Left ventricle myocardium inferior (tissue), 1 donor: ENCODE data around the gene FAM174C. TPM values are rescaled to one million over a fixed set of nuclear protein-coding genes. Genes with fewer than 3 reads are reported as not detected.
A peak's percentile ranks its signal among the peaks of the same experiment; 100 is the strongest.

Source experiments
- DNase-seq: peaks from one replicate; pipeline ENCODE4 v3.0.0-alpha.2; 2020
- H3K27ac ChIP-seq: fragments of 200-600 bp; replicated peaks from 2 replicates; pipeline ENCODE4 v1.8.0; 2021
- H3K27me3 ChIP-seq: fragments of 200-600 bp; 2 replicates; pipeline ENCODE4 v1.8.0; 2021; ENCODE audit warnings: low read depth
- H3K36me3 ChIP-seq: fragments of 200-600 bp; 2 replicates; pipeline ENCODE4 v1.8.0; 2021
- H3K4me1 ChIP-seq: fragments of 200-600 bp; 2 replicates; pipeline ENCODE4 v1.8.0; 2021
- H3K4me3 ChIP-seq: fragments of 200-600 bp; 2 replicates; pipeline ENCODE4 v1.8.0; 2021; ENCODE audit warnings: mild to moderate bottlenecking, moderate library complexity
- H3K9me3 ChIP-seq: fragments of 200-600 bp; replicated peaks from 2 replicates; pipeline ENCODE4 v1.8.0; 2021
- intact Hi-C: fragments of 100-400 bp; cut with micrococcal nuclease; formaldehyde crosslinking; loops from one replicate; pipeline ENCODE4 v1.11.0; 2022
- total RNA-seq: library from RNA; stranded (reverse); fragmentation: NEBNext Ultra II Directional; extraction: Animal tissue kit (Norgen Biotek cat#: 25700); gene quantifications from one replicate; pipeline ENCODE4 v1.2.1, GENCODE V29; 2021
- TF ChIP-seq, protein P1 (sequence below): fragments of 200-600 bp; IDR thresholded peaks from 2 replicates; pipeline ENCODE4 v1.8.0; 2021; ENCODE audit warnings: antibody characterized with exemption, mild to moderate bottlenecking, borderline replicate concordance
- donor health status: DM: no; HTN: yes; CAD: no; lungs with severe emphysema.

Gene FAM174C
- total RNA-seq, 1 donor from 2014 or later, result 12.4 TPM

DNA sequence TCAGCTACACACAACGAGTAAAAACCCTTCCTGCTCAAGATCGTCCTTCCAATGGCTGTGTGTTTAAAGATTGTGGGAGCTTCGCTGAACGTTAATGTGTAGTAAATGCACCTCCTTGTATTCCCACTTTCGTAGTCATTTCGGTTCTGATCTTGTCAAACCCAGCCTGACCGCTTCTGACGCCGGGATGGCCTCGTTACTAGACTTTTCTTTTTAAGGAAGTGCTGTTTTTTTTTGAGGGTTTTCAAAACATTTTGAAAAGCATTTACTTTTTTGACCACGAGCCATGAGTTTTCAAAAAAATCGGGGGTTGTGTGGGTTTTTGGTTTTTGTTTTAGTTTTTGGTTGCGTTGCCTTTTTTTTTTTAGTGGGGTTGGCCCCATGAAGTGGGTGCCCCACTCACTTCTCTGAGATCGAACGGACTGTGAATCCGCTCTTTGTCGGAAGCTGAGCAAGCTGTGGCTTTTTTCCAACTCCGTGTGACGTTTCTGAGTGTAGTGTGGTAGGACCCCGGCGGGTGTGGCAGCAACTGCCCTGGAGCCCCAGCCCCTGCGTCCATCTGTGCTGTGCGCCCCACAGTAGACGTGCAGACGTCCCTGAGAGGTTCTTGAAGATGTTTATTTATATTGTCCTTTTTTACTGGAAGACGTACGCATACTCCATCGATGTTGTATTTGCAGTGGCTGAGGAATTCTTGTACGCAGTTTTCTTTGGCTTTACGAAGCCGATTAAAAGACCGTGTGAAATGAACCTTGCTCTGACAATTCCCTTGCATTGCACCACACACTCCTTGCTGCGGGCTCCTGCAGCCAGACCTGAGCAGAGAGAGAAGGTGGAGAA, 2.7 kb upstream of the FAM174C start:
- peaks cover 50% of the 10 kb centered on the region for H3K36me3 ChIP-seq
- TF ChIP-seq, protein P1, sequence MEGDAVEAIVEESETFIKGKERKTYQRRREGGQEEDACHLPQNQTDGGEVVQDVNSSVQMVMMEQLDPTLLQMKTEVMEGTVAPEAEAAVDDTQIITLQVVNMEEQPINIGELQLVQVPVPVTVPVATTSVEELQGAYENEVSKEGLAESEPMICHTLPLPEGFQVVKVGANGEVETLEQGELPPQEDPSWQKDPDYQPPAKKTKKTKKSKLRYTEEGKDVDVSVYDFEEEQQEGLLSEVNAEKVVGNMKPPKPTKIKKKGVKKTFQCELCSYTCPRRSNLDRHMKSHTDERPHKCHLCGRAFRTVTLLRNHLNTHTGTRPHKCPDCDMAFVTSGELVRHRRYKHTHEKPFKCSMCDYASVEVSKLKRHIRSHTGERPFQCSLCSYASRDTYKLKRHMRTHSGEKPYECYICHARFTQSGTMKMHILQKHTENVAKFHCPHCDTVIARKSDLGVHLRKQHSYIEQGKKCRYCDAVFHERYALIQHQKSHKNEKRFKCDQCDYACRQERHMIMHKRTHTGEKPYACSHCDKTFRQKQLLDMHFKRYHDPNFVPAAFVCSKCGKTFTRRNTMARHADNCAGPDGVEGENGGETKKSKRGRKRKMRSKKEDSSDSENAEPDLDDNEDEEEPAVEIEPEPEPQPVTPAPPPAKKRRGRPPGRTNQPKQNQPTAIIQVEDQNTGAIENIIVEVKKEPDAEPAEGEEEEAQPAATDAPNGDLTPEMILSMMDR, result no peak
- intact Hi-C loops, result no loop called here
- H3K27me3 ChIP-seq, result no peaks in the 10 kb centered on the region
- DNase-seq, result no peak
- peak overlapping the region; percentile 86 for H3K4me3 ChIP-seq
- H3K27ac ChIP-seq, result peak overlapping the region; percentile 100
- H3K4me1 ChIP-seq, result peaks cover 86% of the 10 kb centered on the region
- H3K9me3 ChIP-seq, result no peaks in the 10 kb centered on the region

DNA sequence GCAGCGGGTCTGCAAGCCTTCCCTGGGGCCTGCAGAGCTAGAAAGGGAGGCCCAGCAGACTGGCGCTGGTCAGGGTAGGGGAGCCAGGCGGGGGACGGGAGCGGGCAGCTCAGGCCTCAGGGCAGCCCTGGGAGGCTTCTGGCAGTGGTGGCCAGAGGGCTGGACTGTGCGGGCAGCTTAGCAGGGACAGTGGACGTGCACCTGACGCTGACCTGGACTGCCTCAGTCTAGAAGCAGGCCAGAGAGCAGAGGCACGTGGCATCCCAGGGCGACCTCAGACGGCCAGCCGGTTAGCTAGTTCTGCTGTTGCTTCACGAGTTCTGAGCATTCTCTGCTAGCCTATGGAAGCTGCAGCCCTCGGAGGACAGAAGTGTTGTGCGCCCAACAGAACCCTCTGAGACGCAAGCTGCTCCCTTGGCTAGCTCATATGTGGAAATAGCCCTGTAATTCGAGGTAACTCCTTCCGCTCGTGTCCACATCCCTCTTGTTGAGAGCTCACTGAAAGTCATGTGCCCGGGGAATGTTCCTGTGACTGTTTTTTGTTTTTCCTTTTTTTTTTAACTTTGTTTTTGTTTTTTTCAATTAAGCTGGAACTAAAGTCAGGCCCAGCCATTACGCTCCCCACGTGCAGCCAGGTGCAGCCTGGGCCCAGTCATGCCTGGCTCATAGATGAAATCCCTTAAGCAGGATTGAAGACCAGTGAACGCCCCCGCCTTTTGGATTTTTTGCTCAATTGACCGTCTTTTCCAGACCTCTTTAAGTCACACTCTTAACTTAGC, 1.9 kb upstream of the FAM174C start:
- Histone ChIP-seq H3K27me3 (no peaks in the 10 kb centered on the region), H3K4me1 (peaks cover 77% of the 10 kb centered on the region), H3K9me3 (no peaks in the 10 kb centered on the region), H3K36me3 (peaks cover 50% of the 10 kb centered on the region), H3K27ac (peak overlapping the region; percentile 100), H3K4me3 (peak overlapping the region; percentile 86)
- intact Hi-C loops, result no loop called here
- TF ChIP-seq, protein P1, result no peak
- no peak for DNase-seq

DNA sequence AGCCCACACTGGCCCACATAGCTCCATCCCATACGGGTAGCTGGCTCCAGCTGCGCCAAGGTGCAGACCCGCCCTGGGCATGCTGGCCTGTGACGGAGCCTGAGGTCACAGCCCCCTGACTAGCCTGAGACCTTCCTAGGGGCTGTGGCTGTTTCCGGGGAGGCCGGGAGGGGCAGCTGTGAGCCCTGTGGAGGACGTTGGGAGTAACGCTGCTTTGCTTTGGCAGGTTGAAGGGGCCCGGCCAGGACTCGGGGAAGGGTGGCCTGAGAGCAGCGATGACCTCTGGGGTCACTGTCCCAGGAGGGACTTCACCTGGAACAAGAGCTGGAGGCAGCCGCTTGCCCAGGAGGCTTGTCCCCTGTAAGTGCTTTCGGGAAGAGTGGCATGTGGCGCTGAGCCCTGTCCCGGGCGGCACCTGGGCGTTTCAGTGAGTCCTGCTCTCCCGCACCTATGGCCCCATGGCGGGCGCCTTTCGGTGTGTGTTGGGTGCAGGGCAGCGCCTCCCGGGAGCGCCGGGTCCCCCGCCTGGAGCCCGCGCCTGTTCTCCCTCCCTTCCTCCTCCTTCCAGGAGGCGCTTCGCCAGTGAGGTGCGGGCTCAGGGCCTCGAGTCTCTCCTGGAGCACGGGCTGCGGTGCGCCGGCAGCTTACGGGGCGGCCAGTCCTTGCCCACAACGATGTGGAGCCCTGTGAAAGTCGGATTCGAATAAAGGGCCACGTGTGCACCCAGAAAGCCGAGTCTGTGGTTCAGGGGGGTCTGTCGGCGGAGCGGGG, 1.1 kb upstream of the FAM174C start:
- Histone ChIP-seq H3K9me3 (no peaks in the 10 kb centered on the region), H3K4me1 (peaks cover 73% of the 10 kb centered on the region), H3K4me3 (peak overlapping the region; percentile 86), H3K27ac (peak overlapping the region; percentile 100), H3K27me3 (no peaks in the 10 kb centered on the region), H3K36me3 (peaks cover 57% of the 10 kb centered on the region)
- TF ChIP-seq, protein P1, result no peak
- intact Hi-C loops, result no loop called here
- DNase-seq, result no peak

DNA sequence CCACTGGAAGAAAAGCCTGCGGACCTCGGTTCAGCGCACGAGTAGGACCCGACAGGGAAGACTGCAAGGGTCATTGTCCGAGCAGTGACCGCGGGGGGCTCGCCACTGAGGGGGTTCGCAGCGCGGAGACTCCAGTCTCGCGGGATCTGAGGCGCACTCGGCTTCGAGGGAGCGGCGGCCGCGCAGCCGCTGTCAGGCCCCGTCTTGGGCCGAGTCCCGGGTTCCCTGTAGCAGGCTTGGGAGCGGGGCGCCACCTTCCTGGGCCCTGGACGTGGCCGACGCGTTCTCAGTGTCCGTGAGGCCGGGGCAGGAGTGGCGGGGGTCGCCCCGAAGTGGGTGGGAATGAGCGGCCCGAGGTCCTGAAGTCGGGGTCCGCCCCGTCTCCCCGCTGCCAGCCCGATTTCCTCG, 474 bp upstream of the FAM174C start:
- H3K4me1 ChIP-seq, result peaks cover 75% of the 10 kb centered on the region
- no peaks in the 10 kb centered on the region for H3K27me3 ChIP-seq
- H3K9me3 ChIP-seq, result no peaks in the 10 kb centered on the region
- H3K4me3 ChIP-seq, result peak overlapping the region; percentile 86
- peak overlapping the region; percentile 100 for H3K27ac ChIP-seq
- TF ChIP-seq, protein P1, result no peak
- peaks cover 59% of the 10 kb centered on the region for H3K36me3 ChIP-seq
- DNase-seq, result no peak
- intact Hi-C loops, result no loop called here

DNA sequence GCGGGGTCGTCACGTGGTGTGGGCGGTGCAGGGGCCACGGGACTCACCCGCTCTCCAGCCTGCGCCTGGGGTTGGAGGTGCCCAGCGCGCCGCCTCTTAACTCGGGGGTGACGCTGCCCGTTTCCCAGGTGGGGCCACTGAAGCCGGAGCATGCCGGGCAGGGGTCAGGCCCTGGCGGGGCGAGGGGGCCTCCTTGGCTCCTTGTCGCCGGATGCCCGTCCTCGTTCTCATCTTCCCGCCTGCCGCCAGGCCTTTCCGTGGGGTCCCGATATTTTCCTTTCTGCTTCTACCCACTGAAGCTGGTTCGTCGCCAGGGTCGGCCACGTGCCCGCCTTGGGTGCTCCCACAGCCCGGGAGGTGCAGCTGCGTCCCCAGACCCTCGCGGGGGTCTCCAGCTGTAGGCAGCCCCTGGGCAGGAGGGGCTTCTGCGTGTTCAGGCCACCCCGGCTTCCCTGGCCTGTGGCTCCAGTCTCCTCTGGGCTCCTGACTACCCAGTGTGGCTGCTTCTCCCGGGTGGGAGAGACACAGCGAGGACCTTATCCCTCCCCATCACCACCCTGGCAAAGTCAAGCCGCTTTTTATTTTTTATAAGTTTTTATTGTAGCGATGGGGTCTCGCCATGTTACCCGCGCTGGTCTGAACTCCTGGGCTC, 772 bp downstream of the FAM174C start:
- Histone ChIP-seq H3K27ac (peak overlapping the region; percentile 100), H3K9me3 (no peaks in the 10 kb centered on the region), H3K27me3 (no peaks in the 10 kb centered on the region), H3K4me1 (peaks cover 64% of the 10 kb centered on the region), H3K4me3 (peak overlapping the region; percentile 86), H3K36me3 (peaks cover 49% of the 10 kb centered on the region)
- TF ChIP-seq, protein P1, result no peak
- intact Hi-C loops, result no loop called here
- no peak for DNase-seq
